ENCODE measurements around the gene RHBDD3.
"Not testable (repeated sequence)": the region's sequence is repeated elsewhere in the genome, so short reads cannot be mapped to it uniquely, and the experiment has no call there.

- TF ChIP-seq CTCF, POLR2A (IDR thresholded peaks at IDR 0.05): not testable (repeated sequence)
These were observed 19.9 kb downstream of the RHBDD3 start for GRCh38 chr22:29247891-29248290.
